GM12873 (cell line): ENCODE data around the gene ZFYVE9.

ENCODE experiments used
- TF ChIP-seq, protein P1 (sequence below): IDR thresholded peaks from 2 replicates; pipeline ENCODE4 v1.5.1; 2012; ENCODE audit warnings: low read depth, mild to moderate bottlenecking, moderate library complexity, low read length, control low read depth; ENCODE audit not compliant: insufficient read depth; ENCODE audit errors: missing control alignments

ZFYVE9 gene

GRCh38 chr1:52119301-52120079 is 22.4 kb upstream of the ZFYVE9 start:
- TF ChIP-seq, protein P1, sequence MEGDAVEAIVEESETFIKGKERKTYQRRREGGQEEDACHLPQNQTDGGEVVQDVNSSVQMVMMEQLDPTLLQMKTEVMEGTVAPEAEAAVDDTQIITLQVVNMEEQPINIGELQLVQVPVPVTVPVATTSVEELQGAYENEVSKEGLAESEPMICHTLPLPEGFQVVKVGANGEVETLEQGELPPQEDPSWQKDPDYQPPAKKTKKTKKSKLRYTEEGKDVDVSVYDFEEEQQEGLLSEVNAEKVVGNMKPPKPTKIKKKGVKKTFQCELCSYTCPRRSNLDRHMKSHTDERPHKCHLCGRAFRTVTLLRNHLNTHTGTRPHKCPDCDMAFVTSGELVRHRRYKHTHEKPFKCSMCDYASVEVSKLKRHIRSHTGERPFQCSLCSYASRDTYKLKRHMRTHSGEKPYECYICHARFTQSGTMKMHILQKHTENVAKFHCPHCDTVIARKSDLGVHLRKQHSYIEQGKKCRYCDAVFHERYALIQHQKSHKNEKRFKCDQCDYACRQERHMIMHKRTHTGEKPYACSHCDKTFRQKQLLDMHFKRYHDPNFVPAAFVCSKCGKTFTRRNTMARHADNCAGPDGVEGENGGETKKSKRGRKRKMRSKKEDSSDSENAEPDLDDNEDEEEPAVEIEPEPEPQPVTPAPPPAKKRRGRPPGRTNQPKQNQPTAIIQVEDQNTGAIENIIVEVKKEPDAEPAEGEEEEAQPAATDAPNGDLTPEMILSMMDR, result no peak

DNA sequence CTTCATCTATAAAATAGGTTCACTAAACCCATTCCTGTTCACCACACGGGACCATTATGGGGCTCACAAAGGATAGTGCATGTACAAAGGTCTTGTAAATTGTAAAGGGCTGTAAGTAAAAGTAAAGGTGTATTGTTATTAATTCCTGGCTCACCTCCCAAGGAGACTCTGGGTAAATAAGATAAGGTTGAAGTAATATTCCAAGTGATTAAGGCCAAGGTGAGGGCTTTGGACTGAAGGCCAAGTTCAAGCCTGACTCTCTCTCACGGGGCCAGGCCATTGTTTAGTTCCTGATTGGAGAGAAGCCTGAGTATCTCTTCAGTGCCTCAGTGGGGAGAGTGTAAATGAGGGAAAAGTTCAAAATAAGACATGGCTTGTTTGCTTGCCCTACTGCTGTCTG is 19.5 kb upstream of the ZFYVE9 start:
- TF ChIP-seq, protein P1, result no peak

- TF ChIP-seq, protein P1, result no peak
These were observed 18.3 kb upstream of the ZFYVE9 start for GRCh38 chr1:52123622-52124021.

DNA sequence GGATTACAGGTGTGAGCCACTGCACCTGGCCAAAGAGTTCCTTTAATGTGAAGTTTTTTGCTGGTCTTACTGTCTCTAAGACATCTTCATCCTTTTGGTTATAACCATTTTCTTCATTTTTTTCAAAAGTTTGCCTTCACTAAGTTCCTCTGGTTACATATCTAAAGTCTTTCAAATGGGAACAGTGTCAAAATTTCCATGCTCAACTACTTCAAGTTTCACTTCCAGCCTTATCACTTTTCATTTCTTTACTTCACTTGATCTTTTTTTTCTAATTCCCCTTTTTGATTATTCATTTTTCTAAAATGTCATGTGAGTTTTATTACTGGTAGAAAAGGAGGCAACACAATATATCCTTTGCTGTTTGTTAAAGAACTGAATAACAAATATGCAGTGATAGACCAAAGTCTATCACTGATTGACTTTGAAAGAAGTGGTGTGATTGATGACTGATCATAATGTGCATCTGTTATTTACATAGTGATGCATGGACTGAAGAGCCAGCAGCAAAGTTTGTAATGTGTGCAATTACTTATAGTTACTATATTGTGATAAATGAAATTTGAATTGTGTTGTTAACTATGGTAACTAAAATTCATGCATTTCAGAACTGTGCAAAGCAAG is 16.0 kb upstream of the ZFYVE9 start:
- TF ChIP-seq, protein P1, result no peak

DNA sequence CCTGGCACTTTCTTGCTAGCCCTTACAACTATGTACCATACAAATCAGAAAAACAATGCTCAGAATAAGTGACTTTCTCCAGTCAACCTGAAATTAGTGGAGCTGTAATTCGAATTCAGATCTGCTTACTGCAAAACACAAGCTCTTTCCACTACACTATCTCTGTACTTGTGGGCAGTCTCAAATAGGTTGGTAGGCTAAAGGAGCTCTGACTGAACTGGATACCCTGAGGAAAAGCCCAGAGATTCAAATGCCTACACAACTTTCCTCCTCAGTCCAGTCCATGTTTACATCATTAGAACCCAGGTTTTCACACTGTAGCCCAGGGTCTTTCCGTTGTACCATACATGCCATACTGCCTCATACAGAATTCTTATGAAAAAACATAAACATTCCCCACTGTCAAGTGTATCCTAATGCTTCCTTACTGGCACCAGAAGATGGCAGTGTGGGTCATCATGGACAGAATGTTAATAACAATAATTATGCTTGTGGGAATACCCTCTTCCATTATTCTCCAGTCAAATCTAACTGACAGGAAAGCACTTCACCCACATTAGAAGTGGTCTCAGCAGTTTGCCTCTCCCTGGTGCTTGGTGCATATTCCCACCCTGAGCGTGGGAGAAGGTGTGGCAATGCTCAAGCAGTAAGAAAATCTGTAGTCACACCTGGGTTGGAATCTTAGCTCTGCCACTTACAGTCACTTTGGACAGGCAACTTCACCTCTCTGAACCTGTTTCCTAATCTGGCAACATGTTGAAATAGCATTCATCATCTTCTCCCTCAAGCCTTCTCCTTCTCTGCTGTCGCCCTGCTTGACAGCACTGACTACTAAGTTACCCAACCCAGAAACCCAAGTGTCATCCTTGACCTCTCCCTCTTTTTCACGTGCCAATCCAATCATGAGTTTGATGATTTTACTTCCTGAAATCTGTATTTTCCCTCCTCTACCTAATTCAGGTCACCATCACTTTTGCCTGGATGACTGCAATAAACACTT is 14.4 kb upstream of the ZFYVE9 start:
- TF ChIP-seq, protein P1, result peak; percentile 57

- TF ChIP-seq, protein P1, result no peak
These were observed 1.9 kb upstream of the ZFYVE9 start for GRCh38 chr1:52139817-52140540.
